Caco-2 (cell line): ENCODE data around the gene NXPH3. TPM values are rescaled to one million over a fixed set of nuclear protein-coding genes. Genes with fewer than 3 reads are reported as not detected.

Experiments
- BruUV-seq: library from RNA; stranded (reverse); fragments of 400-500 nt; replicated peaks from 2 replicates; lab custom pipeline; 2021; lab: Mats Ljungman, UMichigan
- CTCF ChIA-PET: fragments of 300-600 bp; sonication (Branson Sonifier 250); formaldehyde crosslinking; loops from one replicate; lab custom pipeline; 2022; ENCODE audit warnings: antibody characterized with exemption; lab: Charles Lee
- POLR2A ChIA-PET: fragments of 300-600 bp; sonication (Branson Sonifier 250); formaldehyde crosslinking; loops from one replicate; lab custom pipeline; 2022; ENCODE audit warnings: antibody characterized with exemption; lab: Charles Lee
- DNase-seq, 2 experiments: peaks; one replicate each; pipeline versions ENCODE4 v3.0.0 to v3.0.0-alpha.2; 2020 to 2022
- H3K27me3 ChIP-seq: replicated peaks from 2 replicates; pipeline ENCODE4 v1.6.0; 2011; ENCODE audit warnings: low read length; ENCODE audit not compliant: control insufficient read depth, insufficient read depth
- H3K36me3 ChIP-seq: 2 replicates; pipeline ENCODE4 v1.5.1; 2011; ENCODE audit warnings: low read length; ENCODE audit not compliant: control insufficient read depth, insufficient read depth
- H3K4me1 ChIP-seq: fragments of 250-450 bp; sonication (Bioruptor Pico); 2 replicates; pipeline ENCODE4 v1.5.1; 2020; ENCODE audit warnings: mild to moderate bottlenecking
- H3K4me3 ChIP-seq: 2 replicates; pipeline ENCODE4 v1.5.1; 2011; ENCODE audit warnings: low read depth, mild to moderate bottlenecking, control low read depth, low read length
- H3K9me3 ChIP-seq: fragments of 250-450 bp; sonication (Bioruptor Pico); 2 replicates; pipeline ENCODE4 v1.5.1; 2020; ENCODE audit warnings: mild to moderate bottlenecking, moderate library complexity
- H3K27ac Mint-ChIP-seq: one replicate; pipeline ENCODE4 v1.8.0; 2022; ENCODE audit warnings: mixed read lengths; ENCODE audit not compliant: unreplicated experiment
- H3K27me3 Mint-ChIP-seq: one replicate; pipeline ENCODE4 v1.8.0; 2022; ENCODE audit warnings: mixed read lengths; ENCODE audit not compliant: insufficient read depth, unreplicated experiment
- H3K36me3 Mint-ChIP-seq: one replicate; pipeline ENCODE4 v1.8.0; 2022; ENCODE audit warnings: mild to moderate bottlenecking, mixed read lengths; ENCODE audit not compliant: insufficient read depth, unreplicated experiment
- H3K4me1 Mint-ChIP-seq: one replicate; pipeline ENCODE4 v1.8.0; 2022; ENCODE audit warnings: low read depth, mixed read lengths; ENCODE audit not compliant: unreplicated experiment
- H3K4me3 Mint-ChIP-seq: one replicate; pipeline ENCODE4 v1.8.0; 2022; ENCODE audit warnings: mild to moderate bottlenecking, moderate library complexity, mixed read lengths; ENCODE audit not compliant: unreplicated experiment
- H3K9me3 Mint-ChIP-seq: one replicate; pipeline ENCODE4 v1.8.0; 2022; ENCODE audit warnings: mixed read lengths; ENCODE audit not compliant: unreplicated experiment
- intact Hi-C: fragments of 100-400 bp; cut with micrococcal nuclease; formaldehyde crosslinking; loops from one replicate; pipeline ENCODE4 v1.10.0; 2022; ENCODE audit not compliant: unreplicated experiment
- total RNA-seq: library from RNA; stranded (reverse); gene quantifications from 2 replicates; pipeline ENCODE4 v1.2.3, GENCODE V29; 2022
- TF ChIP-seq, protein P1 (sequence below), 2 experiments: fragments of 200-600 bp in 1 of 2; IDR thresholded peaks; 1 replicate in 1 of 2; 2 replicates in 1 of 2; pipeline versions ENCODE4 v1.5.1 to v1.8.0; 2011 to 2022; ENCODE audit warnings: antibody characterized with exemption in 1 of 2, control low read depth in 1 of 2, inconsistent platforms in 1 of 2, low read depth in 1 of 2, low read length in 1 of 2, mild to moderate bottlenecking in 1 of 2, moderate library complexity in 1 of 2; ENCODE audit not compliant: insufficient read depth in 1 of 2, severe bottlenecking in 1 of 2, unreplicated experiment in 1 of 2

NXPH3 gene
- total RNA-seq, 1 experiment from 2014 or later: 2.0 TPM

DNA sequence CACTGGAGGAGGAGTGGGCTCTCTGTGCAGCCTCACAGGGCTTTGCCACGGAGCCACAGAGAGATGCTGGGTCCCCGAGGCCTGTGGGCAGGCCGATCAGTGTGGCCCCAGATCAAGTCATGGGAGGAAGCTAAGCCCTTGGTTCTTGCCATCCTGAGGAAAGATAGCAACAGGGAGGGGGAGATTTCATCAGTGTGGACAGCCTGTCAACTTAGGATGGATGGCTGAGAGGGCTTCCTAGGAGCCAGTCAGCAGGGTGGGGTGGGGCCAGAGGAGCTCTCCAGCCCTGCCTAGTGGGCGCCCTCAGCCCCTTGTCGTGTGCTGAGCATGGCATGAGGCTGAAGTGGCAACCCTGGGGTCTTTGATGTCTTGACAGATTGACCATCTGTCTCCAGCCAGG is 3.9 kb downstream of the NXPH3 start:
- Histone ChIP-seq H3K4me1 (peaks cover 16% of the 10 kb centered on the region), H3K36me3 (no peaks in the 10 kb centered on the region), H3K4me3 (no peak overlapping the region), H3K27me3 (no peaks in the 10 kb centered on the region; the same call in 1 of the 2 replicates), H3K9me3 (no peaks in the 10 kb centered on the region)
- peaks cover 5% of the 10 kb centered on the region for H3K27me3 Mint-ChIP-seq
- CTCF ChIA-PET: interaction anchor here (0.5 to 2.0 kb wide), 5 partner anchors 8 to 23 kb away, joined by 3 to 9 read pairs (median 5); no protein-coding TSS in a partner anchor
- POLR2A ChIA-PET: no interaction called here
- no peak overlapping the region for H3K27ac Mint-ChIP-seq
- H3K4me3 Mint-ChIP-seq: no peak overlapping the region
- H3K4me1 Mint-ChIP-seq: peaks cover 7% of the 10 kb centered on the region
- DNase-seq: peak in 1 of 2 experiments; percentile 49
- intact Hi-C loops: no loop called here
- no peaks in the 10 kb centered on the region for H3K9me3 Mint-ChIP-seq
- H3K36me3 Mint-ChIP-seq: peaks cover 5% of the 10 kb centered on the region
- BruUV-seq: no TSS peak
- TF ChIP-seq, protein P1, sequence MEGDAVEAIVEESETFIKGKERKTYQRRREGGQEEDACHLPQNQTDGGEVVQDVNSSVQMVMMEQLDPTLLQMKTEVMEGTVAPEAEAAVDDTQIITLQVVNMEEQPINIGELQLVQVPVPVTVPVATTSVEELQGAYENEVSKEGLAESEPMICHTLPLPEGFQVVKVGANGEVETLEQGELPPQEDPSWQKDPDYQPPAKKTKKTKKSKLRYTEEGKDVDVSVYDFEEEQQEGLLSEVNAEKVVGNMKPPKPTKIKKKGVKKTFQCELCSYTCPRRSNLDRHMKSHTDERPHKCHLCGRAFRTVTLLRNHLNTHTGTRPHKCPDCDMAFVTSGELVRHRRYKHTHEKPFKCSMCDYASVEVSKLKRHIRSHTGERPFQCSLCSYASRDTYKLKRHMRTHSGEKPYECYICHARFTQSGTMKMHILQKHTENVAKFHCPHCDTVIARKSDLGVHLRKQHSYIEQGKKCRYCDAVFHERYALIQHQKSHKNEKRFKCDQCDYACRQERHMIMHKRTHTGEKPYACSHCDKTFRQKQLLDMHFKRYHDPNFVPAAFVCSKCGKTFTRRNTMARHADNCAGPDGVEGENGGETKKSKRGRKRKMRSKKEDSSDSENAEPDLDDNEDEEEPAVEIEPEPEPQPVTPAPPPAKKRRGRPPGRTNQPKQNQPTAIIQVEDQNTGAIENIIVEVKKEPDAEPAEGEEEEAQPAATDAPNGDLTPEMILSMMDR (IDR thresholded peaks at IDR 0.05; ENCODE audit: insufficient read depth in 1 of 2, low read depth in 1 of 2, low read length in 1 of 2, severe bottlenecking in 1 of 2, unreplicated experiment in 1 of 2): no peak

DNA sequence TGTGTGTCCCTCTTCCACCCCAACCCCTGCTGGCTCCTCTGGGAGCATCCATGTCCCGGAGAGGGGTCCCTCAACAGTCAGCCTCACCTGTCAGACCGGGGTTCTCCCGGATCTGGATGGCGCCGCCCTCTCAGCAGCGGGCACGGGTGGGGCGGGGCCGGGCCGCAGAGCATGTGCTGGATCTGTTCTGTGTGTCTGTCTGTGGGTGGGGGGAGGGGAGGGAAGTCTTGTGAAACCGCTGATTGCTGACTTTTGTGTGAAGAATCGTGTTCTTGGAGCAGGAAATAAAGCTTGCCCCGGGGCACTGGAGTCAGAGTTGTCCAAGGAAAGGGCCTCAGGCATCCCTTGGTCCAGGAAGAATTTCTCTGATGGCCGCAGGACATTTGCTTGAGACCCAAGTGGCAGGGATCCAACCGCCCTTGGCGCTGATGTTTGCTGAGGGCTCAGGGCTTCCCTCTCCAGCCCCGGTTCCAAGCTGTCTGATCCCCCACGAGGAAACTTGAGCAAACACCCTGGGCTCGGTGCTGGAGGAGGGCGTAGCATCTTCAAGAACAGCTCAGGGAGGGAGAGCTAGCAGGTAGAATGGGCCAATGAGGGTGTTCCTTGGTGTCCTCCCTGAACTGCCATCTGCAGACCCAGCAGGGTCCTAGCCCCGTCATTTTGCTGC is 4.5 kb downstream of the NXPH3 start:
- no peak overlapping the region for H3K27ac Mint-ChIP-seq

DNA sequence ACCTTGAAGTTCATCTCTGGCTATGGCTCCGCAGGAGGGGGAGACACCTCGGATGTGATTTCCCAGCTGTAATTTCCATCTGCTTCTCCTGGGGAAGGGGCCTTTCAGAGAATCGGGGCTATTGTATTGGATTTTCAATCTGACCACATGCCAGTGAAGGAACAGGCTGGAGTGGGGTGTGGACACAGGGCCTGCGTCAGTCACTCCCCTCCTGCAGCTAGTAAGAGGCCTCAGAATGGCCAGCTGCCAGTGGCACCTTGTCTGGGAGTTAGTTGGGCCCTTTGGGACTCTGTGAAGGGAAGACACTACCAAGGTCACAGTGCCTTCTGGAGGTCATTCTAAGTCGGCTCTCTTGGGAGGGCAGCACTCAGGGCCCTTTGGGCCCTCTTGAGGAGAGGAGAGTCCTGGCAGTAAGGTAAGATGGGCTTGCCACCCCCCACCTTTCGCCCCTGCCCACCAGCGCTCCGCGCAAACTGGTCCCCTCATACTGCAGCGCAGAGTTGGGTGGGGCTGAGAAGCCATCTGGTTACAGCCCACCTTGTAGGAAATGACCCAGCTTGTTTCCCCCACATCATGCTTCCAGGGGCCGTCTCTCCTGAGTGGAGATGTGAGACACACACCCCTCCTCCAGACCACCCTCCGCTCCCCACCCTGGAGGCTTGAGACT is 5.4 kb downstream of the NXPH3 start:
- CTCF ChIA-PET: interaction anchor here (0.6 to 2.0 kb wide), 3 partner anchors 11 to 39 kb away, joined by 3 to 9 read pairs (median 3); no protein-coding TSS in a partner anchor
- peaks cover 5% of the 10 kb centered on the region for H3K36me3 Mint-ChIP-seq
- peak in 1 of 2 experiments; percentile 44 for DNase-seq
- peaks cover 7% of the 10 kb centered on the region for H3K4me1 Mint-ChIP-seq
- no peak overlapping the region for H3K27ac Mint-ChIP-seq
- Histone ChIP-seq H3K36me3 (no peaks in the 10 kb centered on the region), H3K4me1 (peaks cover 8% of the 10 kb centered on the region; the same call in 1 of the 2 replicates), H3K27me3 (no peaks in the 10 kb centered on the region; the same call in 1 of the 2 replicates), H3K9me3 (no peaks in the 10 kb centered on the region), H3K4me3 (no peak overlapping the region)
- TF ChIP-seq, protein P1 (IDR thresholded peaks at IDR 0.05; ENCODE audit: insufficient read depth in 1 of 2, low read depth in 1 of 2, low read length in 1 of 2, severe bottlenecking in 1 of 2, unreplicated experiment in 1 of 2): no peak
- no TSS peak for BruUV-seq
- H3K27me3 Mint-ChIP-seq: peaks cover 5% of the 10 kb centered on the region
- H3K4me3 Mint-ChIP-seq: no peak overlapping the region
- no peaks in the 10 kb centered on the region for H3K9me3 Mint-ChIP-seq
- POLR2A ChIA-PET: no interaction called here
- intact Hi-C loops: no loop called here

More for the DNA sequence above, 4.5 kb downstream of the NXPH3 start:
- Mint-ChIP-seq H3K27me3 (peaks cover 5% of the 10 kb centered on the region), H3K4me3 (no peak overlapping the region), H3K9me3 (no peaks in the 10 kb centered on the region), H3K36me3 (peaks cover 5% of the 10 kb centered on the region), H3K4me1 (peaks cover 7% of the 10 kb centered on the region)
- H3K36me3 ChIP-seq: no peaks in the 10 kb centered on the region
- peak in 1 of 2 experiments; percentile 42 for DNase-seq
- TF ChIP-seq, protein P1 (IDR thresholded peaks at IDR 0.05; ENCODE audit: insufficient read depth in 1 of 2, low read depth in 1 of 2, low read length in 1 of 2, severe bottlenecking in 1 of 2, unreplicated experiment in 1 of 2): no peak
- ChIA-PET CTCF (interaction anchor here (0.7 to 2.0 kb wide), 4 partner anchors 10 to 37 kb away, joined by 3 to 9 read pairs (median 4); no protein-coding TSS in a partner anchor), POLR2A (interaction anchor here (0.6 kb wide), 1 partner anchor 97 kb away, joined by 10 read pairs; no protein-coding TSS in a partner anchor)
- no peaks in the 10 kb centered on the region; the same call in 1 of the 2 replicates for H3K27me3 ChIP-seq
- intact Hi-C loops: no loop called here
- no TSS peak for BruUV-seq
- H3K4me1 ChIP-seq: peaks cover 12% of the 10 kb centered on the region
- H3K9me3 ChIP-seq: no peaks in the 10 kb centered on the region
- H3K4me3 ChIP-seq: no peak overlapping the region
